C4-2B (cell line): ENCODE measurements around the gene ATF7.

Experiments used
- H3K27ac ChIP-seq: fragments of 450-650 bp; 2 replicates; pipeline ENCODE4 v1.5.1; 2017
- ZFX ChIP-seq: fragments of 450-650 bp; IDR thresholded peaks from 2 replicates; pipeline ENCODE4 v1.6.1; 2017
- TF ChIP-seq, protein P1 (sequence below): fragments of 450-650 bp; conservative IDR thresholded peaks from 2 replicates; pipeline ENCODE4 v1.5.1; 2017; ENCODE audit warnings: mild to moderate bottlenecking

Gene ATF7

DNA sequence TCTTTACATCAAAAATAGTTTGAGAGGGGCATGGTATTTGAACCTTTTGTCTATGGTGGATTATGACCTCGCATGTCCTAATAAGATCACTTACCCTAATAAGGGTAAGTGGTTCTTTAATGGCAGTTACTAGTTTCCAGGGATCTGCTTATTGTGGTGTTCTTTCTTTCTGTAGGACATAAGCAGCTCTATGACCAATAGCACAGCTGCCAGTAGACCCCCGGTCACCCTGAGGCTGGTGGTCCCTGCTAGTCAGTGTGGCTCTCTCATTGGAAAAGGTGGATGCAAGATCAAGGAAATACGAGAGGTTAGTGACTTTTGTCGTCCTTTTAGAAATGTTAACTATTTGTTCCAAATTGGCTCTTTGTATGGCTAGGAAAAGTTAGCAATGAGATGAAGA is 167.1 kb downstream of the ATF7 start:
- no peak overlapping the region for H3K27ac ChIP-seq
- no peak for TF ChIP-seq ZFX
- TF ChIP-seq, protein P1, sequence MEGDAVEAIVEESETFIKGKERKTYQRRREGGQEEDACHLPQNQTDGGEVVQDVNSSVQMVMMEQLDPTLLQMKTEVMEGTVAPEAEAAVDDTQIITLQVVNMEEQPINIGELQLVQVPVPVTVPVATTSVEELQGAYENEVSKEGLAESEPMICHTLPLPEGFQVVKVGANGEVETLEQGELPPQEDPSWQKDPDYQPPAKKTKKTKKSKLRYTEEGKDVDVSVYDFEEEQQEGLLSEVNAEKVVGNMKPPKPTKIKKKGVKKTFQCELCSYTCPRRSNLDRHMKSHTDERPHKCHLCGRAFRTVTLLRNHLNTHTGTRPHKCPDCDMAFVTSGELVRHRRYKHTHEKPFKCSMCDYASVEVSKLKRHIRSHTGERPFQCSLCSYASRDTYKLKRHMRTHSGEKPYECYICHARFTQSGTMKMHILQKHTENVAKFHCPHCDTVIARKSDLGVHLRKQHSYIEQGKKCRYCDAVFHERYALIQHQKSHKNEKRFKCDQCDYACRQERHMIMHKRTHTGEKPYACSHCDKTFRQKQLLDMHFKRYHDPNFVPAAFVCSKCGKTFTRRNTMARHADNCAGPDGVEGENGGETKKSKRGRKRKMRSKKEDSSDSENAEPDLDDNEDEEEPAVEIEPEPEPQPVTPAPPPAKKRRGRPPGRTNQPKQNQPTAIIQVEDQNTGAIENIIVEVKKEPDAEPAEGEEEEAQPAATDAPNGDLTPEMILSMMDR: no peak
